ENCODE measurements around the gene FAM217B. TPM values are rescaled to one million over a fixed set of nuclear protein-coding genes. Genes with fewer than 3 reads are reported as not detected.
A peak's percentile ranks its signal among the peaks of the same experiment; 100 is the strongest.

Gene FAM217B, protein sequence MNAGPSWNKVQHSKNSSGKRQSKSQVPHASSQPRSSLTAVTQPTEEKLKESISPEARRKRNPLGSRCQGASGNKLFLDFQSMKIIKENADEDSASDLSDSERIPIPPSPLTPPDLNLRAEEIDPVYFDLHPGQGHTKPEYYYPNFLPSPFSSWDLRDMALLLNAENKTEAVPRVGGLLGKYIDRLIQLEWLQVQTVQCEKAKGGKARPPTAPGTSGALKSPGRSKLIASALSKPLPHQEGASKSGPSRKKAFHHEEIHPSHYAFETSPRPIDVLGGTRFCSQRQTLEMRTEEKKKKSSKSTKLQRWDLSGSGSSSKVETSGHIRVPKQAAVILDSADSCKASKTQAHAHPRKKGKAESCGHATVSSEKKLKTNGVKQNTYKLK
- total RNA-seq: 10 to 100 TPM in 1 of 2 donors, 1 to 10 TPM in 1; 8.2 to 11.2 TPM
- long read RNA-seq, donor 1, full-length matches to known transcripts: 2 of 4 reads
- long read RNA-seq, donor 1, partial matches to known transcripts: 1 of 4 reads
- long read RNA-seq, donor 1, other reads (novel, unspliced or antisense): 1 of 4 reads
- long read RNA-seq, donor 2, full-length matches to known transcripts: 11 of 11 reads
- long read RNA-seq, donor 2, partial matches to known transcripts: 0 of 11 reads
- long read RNA-seq, donor 2, other reads (novel, unspliced or antisense): 0 of 11 reads

DNA sequence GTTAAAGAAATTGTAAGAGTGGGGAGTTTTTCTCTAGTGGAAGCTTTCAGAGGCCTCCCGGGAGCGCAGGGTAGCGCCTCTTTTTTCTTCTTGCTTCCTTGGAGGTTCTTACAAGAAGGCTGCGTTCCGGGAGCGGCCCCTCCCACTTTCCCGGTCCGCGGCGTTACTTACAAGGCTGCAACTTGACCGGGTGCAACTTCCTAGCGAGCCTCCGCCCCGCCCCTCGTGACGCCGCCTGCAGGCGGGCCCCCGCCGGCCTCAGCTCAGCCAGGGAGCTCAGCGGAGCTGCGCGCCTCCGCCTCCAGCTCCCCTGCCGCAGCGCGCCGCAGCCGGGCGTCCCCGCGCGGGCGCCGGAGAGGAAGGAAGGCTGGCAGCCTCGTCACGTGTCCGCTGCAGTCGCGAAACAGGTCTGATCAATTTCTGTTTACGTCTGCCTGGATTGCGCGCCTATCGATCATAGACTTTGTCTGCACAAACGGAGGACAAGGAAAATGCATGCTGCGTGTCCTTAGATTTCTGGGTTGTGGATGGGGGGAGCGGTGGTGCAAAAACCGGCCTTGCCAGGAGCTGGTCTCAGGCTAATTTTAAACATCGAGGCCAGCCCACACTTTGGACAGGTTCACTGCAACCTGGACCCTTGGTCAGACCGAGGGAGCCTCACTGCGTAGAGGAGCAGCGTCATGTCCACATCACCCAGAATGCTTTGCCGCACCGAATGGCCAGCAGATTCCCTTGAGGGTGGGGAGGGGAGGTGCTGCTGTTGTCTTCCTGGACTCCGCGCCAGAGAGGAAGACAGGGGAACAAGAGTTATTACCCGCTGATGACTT, at the start of gene FAM217B, which contains the start of gene PPP1R3D:
Gene FAM217B, plus strand, starts transcription at position 261 of the 827 bp plus-strand sequence. CDS start 3,555 bp downstream, outside the sequence.
Gene PPP1R3D, minus strand, starts transcription at position 177 of the 827 bp plus-strand sequence. CDS start 374 bp downstream, outside the sequence.
- intact Hi-C loops (cut with DNase I): no loop called here
- DNase-seq (ENCODE audit: low spot score): peak; percentile 99

DNA sequence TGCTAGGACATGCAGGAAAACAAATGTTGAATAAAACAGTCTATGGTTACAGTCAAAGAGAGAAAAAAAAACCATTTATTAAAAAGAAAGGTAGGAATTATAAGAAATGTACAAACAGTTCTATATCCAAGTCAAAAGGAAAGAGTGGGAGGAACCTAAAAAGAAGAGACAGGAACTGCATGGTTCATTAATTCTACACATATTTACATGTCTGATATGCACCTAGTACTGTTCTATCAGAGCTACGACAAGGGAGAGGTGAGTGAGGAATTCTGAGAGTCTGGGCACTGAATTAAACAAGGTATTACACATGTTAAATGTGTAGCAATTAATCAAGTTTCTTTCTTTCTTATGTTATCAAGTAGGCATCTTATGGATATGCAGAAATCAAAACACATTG, 48.6 kb upstream of the FAM217B start:
- intact Hi-C loops (cut with DNase I): no loop called here
- no peak for DNase-seq (ENCODE audit: low spot score)

- intact Hi-C loops (cut with DNase I): no loop called here
- DNase-seq (ENCODE audit: low spot score): no peak
Observed at GRCh38 chr20:59895908-59896307, 44.3 kb upstream of the FAM217B start.

GRCh38 chr20:59902470-59902869, 37.7 kb upstream of the FAM217B start:
- intact Hi-C loops (cut with DNase I): no loop called here
- DNase-seq (ENCODE audit: low spot score): no peak

DNA sequence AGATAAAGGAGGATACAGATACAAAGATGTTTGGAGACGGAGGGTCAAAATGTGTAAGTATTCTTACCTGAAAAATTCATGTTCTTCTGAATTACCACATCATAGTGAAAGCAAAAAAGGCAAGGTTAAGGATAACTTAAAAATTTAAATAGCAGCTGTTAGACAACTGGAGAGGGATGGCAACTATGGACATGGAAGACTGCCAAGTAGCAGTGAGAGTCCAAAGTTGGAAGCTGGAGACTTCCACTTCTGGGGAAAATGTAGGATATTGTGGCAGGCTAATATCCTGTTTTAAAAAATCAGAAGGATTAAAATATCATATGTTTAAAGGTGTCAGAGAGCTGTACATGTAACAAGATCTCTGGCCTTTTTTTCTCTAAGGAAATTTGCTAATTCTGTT, 36.6 kb upstream of the FAM217B start:
- intact Hi-C loops (cut with DNase I): no loop called here
- no peak for DNase-seq (ENCODE audit: low spot score)

- no peak for DNase-seq (ENCODE audit: low spot score)
- intact Hi-C loops (cut with DNase I): no loop called here
Observed at GRCh38 chr20:59908855-59909254, 31.3 kb upstream of the FAM217B start.

DNA sequence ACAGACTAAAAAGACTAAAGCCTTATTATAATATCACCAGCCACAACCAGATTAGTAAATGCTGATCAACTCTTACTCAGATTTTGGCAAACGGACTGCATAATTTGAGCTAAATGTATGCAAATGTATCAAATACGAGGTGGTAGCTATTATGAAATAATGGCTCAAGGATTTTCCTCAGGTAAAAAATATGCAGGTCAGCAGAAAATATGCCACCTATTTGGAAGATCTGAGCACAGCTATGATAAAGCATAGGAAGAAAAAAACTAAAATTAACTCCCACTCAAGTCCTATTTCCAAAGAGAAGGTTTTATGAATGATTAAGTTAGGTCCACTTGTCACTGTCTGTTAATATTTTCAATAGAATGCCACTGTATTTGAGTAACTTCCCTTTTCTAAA, 29.1 kb upstream of the FAM217B start:
- no peak for DNase-seq (ENCODE audit: low spot score)
- intact Hi-C loops (cut with DNase I): no loop called here

- no peak for DNase-seq (ENCODE audit: low spot score)
- intact Hi-C loops (cut with DNase I): no loop called here
Observed at GRCh38 chr20:59912609-59913008, 27.6 kb upstream of the FAM217B start.

DNA sequence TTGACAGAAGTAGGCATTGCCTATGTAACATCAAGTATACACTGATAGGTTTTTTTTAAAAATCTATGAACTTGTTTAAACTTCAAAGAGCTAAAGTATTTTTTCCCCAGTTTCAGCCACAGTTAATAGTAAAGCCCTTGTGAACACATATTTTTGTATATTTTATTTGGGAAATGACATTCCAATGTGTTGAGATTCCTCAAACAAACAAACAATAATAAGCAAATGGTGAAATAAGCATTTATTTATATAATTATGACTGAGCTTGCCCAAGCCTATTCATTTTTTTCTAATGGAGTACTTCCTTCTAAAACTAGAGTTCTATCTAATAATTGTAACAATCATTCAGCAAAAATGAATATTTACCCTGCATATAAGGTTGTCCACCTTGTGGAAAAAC, 19.2 kb upstream of the FAM217B start:
- intact Hi-C loops (cut with DNase I): no loop called here
- no peak for DNase-seq (ENCODE audit: low spot score)

GRCh38 chr20:59923514-59923913, 16.7 kb upstream of the FAM217B start:
- no peak for DNase-seq (ENCODE audit: low spot score)
- intact Hi-C loops (cut with DNase I): no loop called here

GRCh38 chr20:59925359-59925758, 14.8 kb upstream of the FAM217B start:
- no peak for DNase-seq (ENCODE audit: low spot score)
- intact Hi-C loops (cut with DNase I): no loop called here

GRCh38 chr20:59925899-59926298, 14.3 kb upstream of the FAM217B start:
- intact Hi-C loops (cut with DNase I): no loop called here
- DNase-seq (ENCODE audit: low spot score): no peak

- DNase-seq (ENCODE audit: low spot score): no peak
- intact Hi-C loops (cut with DNase I): no loop called here
Observed at GRCh38 chr20:59931511-59932312, 8.5 kb upstream of the FAM217B start.

- no peak for DNase-seq (ENCODE audit: low spot score)
- intact Hi-C loops (cut with DNase I): no loop called here
Observed at GRCh38 chr20:59932616-59933295, 7.4 kb upstream of the FAM217B start.

DNA sequence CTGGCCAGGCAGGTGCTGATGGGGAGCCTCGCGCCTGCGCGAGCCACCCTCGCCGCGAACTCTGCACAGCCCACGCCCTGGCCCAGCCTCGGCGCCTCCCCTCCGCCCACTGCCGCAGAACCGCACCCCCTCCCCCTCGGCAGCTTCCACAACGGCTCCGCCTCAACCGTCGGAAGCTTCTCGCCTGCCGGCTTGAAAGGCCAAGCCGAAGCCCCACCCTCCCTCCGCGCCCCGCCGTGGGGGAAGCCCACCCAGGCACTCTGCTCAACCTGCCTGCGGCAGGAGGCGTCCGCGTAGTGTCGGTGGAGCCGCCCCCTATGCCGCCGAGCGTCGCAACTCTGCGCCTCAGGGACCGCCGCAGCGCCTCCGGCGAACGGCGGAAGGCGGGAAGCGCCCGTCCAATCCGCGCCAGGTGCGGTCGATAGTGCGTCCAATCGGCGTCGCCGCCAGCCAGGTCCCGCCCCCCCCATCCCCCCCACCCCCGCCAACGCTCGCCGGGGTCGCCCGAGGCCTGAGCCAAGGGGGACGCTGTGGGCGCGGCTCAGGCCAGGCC, 6.8 kb upstream of the FAM217B start, which contains the start of gene SYCP2:
Gene SYCP2, minus strand, starts transcription at position 342 of the 553 bp plus-strand sequence. CDS start 11,224 bp downstream, outside the sequence.
- DNase-seq (ENCODE audit: low spot score): peak; percentile 81

GRCh38 chr20:59933849-59934585, 6.2 kb upstream of the FAM217B start:
- intact Hi-C loops (cut with DNase I): no loop called here
- peak; percentile 93 for DNase-seq (ENCODE audit: low spot score)

More for the DNA sequence above, 6.8 kb upstream of the FAM217B start, which contains the start of gene SYCP2:
- intact Hi-C loops (cut with DNase I): no loop called here

- DNase-seq (ENCODE audit: low spot score): no peak
- intact Hi-C loops (cut with DNase I): no loop called here
Observed at GRCh38 chr20:59935457-59936185, 4.6 kb upstream of the FAM217B start.
